Stimulated activated CD4-positive, alpha-beta T cell treated with anti-CD3 and anti-CD28 coated beads, Interleukin-1b, Interleukin-23, amount 100 ng/mL, for 1 hour (primary cell): ENCODE results near the gene DDX5.

Source experiments
- DNase-seq, 2 donors: peaks; one replicate each; pipeline ENCODE4 v3.0.0-alpha.2; 2020; ENCODE audit warnings: low read depth in 2 of 2

The DDX5 gene

DNA sequence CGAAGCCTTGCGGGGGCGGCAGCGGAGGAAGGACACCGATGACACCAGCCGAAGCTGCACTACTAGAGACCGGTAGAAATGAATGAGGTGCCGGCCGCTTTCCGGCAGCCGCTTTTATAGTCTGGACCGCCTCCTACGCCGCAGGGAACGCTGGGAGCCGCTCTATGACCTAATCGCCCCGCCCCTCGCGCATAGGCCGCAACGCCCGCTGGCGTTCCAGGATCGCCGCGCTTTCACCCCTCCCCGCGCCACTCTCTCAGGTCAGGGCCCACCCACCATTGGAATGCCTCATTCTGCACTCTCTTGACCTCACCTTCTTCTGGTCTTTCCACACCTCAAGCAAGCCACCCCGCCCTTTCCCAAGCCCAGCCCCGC, at the start of gene DDX5:
Gene DDX5, minus strand, starts transcription at position 89 of the 375 bp plus-strand sequence. CDS start 170 bp downstream, outside the sequence.
- DNase-seq: peak; percentile 92 to 96

DNA sequence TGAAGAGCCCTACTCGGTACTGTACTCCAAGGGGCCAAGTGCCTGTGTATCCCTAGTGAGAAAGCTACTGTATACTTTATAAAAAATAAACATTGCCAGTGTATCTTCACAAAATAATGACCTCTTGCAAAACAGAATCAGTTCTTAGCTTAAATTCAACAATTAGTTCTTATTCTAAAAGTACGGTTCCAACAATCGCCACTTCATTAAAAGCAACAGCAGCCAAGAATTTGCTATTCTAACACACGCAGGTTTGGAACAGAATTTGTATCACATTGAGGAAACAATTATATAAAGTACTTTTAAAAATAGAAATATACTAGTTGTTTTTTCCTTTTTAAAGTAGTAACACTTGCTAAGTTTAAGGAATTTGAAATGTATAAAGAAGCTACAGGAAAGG, 49.2 kb upstream of the DDX5 start:
- DNase-seq: no peak

DNA sequence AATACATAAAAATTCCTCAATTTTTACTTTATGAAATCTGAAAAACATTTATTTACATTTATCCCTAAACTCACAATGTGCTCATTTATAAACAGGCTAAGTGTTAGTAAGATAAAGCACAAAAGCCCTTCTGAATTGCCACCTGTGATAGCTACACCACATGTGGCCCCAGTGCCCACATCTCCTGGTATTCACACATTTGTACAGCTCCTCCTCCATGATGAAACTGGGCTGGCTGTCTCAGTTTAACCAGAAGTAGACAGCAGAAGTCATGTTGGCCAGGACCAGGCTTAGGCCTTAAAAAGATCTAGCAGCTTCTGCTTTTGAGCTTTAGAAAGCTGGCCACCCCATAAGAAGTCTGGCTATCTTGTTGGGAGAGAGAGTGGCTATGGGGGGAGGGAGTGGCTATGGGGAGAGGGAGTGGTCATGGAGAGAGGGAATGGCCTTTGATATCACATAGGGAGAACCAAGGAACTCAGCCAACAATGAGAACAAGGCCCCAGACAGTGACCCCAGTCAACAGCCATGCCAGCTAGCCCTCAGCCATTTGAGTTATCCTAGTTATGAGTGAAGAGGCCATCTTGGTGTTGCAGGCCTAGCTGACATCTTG, 48.0 kb upstream of the DDX5 start:
- DNase-seq: no peak

DNA sequence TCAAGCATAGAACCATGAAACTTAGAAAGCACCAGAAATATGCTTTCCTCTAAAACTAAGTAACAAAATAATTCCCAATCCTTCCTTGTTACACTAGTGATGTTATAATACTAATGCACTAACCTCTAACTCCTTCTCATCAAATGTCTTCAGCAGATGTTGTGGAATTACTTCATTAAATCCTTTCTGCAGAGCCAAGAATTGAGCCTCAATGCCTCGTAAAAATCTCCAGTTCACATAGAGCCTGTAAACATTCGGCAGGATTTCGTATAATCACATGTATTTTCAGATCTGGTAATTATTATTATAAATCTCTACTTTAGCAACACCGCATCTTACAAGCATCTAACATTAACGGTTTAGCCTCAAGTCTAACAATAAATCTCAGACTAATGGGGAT, 45.4 kb upstream of the DDX5 start:
- DNase-seq: no peak

DNA sequence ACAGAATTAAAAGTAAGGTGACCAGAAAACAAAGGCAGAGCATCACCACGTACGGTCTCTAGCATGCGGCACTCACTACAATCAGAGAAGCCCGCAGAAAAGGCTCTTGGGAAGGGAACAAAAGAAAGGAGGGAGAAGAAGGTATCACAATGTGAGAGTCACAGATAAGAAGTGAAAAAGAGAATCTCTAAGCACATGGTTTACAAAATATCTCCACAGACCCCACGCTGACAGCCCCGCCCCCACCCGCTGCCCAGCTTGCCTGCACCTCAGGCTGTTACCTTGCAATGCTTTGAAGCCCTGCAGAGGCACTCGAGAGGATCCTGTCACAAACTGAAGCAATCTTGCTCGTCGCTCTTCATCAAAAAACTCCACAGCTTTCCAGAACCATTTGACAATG, 41.2 kb upstream of the DDX5 start:
- no peak for DNase-seq

DNA sequence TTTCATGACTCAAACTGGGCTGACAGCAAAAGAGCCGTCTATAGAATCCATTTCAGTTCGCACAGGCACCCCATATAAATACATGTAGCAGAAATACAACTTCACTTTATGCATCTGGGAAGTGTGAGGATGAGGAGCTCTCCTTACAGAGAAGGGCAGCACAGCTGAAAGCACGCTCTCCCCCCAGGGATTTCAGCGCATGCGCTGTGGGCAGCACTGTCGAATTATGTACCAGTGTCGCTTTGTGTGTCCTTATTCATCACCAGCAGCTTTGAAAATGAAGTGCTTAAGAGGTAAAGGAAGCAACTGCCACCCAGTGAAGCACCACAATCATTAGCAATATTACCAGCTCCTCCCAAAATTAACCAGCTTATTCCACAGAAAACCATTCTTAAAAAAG, 40.6 kb upstream of the DDX5 start:
- DNase-seq: no peak

DNA sequence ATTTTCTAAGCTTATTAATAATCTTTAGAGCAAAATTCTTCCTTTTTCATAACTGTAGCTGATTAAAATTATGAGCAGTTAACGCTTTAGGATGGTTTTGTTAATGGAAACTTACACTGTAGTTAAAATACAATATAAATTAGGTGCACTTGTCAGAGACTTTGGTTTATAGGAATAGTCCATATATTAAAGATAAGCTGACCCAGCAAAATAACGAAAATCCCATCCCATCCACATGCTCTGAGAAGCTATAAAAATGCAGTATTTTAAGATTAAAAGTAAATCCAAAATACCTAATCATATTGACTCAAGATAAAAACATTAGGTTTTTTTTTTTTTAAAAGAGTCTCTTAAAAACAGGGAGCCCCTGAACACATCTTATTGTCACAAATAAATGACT, 38.7 kb upstream of the DDX5 start:
- no peak for DNase-seq

DNA sequence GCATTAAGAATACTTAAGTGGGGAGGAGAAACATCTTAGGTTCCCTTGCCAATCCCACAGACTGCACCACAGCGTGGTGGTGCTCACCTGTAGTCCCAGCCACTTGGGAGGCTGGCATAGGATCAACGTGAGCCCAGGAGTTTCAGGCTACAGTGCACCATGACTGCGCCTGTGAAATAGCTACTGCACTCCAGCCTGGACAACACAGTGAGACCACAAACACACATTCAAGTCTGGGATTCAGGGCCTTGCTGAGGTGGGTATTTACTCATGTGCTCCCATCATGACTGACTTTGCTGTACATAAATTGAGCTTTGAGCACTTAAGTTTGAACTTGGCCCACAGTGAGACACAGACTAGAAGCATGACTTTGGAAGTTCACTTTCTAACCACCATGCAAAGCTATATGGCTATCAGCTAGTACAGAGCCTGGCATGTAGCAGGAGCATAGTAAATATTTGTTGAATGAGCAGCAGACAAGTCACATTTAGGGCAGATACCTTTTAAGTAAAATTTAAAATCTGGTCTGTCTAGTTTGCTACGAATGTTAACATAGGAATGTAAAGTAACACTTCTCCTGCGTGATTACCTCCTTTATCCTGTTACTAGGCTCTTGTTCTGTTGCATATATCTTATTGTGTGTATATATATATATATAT, 34.2 kb upstream of the DDX5 start:
- DNase-seq: no peak

DNA sequence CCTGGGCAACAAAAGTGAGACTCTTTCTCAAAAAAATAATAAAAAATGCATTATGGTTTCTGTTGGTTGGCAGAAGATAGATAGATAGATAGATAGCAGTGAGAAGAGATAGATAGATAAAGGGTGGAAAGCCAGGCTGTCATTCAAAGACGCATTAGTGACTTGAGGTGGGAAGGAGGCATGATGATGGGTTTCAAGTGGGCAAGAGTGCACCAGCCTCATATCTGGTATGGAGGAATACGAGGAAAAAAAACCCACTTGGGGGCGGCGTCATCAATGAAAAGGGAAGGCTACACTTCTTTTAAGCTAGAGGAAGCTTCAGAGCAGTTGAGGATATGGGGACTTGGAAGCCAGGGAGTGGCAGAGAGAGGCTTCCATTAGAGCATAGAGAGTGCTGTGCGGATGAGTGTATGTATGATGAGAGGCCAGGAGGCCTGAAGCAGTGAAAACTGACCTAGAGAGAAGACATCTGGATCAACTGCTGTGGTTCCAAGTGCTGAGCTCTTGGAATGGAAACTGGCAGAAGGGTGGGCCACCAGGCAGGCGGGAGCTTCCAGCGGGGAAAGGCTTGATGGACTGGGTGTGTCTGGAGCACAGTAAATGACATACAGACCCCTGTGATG, 32.5 kb upstream of the DDX5 start:
- no peak for DNase-seq

DNA sequence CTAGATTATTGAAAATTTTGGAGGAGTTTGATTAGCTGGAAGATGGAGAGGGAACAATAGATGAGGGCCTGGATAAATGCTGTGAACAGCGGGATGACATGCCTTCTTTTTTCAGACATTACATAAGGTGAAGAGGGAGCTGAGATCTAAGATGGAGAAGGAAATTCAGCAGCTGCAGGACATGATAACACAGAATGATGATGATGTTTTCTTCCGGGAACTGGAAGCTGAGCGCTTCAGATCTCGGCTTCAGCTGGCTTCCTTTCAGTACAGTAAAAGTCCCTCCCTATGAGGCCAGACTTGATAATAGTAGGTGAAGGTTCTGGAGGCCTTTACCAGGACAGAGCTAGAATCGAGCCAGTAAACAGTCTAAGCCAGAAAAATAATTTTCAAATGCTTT, 31.4 kb upstream of the DDX5 start:
- no peak for DNase-seq

DNA sequence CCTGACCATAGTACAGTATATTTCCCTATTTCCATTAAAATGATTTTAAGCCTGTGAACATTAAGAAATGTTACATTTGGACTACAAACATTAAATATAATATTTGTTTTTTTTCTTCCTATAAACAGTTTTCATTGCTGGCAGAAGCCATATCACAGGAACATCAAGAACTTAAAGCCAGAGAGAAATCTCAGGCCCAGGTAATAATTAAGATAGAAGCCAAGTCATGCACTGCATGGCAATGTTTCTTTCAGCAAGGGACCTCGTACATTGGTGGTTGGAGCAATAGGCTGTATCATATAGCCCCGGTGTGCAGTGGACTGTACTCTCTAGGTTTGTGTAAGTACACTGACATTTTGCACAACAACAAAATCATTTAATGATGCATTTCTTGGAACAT, 30.8 kb upstream of the DDX5 start:
- DNase-seq: no peak

DNA sequence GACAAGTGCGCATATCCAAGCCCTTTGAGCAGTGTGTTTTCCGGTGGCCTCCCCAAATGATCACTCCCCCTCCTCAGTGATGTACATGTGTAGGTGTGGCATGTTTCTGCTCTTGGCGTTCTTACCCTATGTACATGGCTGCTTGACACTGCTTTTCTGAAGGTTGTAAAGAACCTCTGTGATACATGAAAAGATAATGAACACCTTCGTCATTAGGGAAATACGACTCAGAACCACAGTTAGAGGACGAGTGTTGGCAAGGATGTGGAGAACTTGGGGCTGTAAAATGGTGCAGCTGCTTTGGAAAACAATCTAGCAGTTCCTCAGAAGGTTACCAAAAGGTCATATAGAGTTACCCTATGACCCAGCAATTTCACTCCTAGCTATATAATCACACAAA, 29.3 kb upstream of the DDX5 start:
- DNase-seq: no peak

DNA sequence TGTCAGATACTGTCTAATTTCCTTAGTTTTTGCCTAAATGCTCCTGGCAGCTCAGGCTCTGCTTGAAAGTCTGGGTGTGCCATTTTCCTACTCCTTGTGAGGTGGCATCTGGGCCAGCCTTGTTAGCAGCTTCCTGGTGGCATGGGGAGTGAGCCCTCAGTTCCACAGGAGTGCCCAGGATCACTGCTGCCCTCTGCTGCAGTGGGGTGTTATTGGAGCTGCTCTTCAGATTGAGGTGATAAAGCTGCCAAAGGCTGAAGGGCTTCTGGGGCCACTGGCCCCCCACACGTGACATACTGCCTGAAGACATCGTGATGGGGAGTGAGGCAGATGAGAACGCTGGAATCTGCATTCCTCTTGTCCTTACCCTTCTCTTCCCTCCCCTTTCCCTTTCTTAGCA, 28.1 kb upstream of the DDX5 start:
- no peak for DNase-seq

DNA sequence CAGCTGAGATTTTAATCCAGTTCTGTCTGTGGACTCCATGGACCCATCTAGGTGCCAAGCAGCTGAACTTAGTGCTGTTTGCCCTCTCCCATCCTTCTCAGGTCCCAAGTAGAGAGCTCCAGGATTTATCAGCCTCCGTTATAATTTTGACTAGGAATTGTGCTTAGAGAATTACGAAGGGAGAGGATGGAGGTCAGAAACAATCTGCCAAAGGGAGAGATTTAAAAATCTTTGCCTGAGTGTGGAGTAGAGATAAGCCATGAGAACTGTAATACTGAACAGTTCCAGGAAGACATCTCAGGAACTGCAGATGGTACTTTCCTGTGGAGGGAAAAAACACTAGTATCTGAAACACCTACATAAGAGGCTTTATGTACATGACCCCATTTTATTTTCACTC, 27.7 kb upstream of the DDX5 start:
- no peak for DNase-seq

DNA sequence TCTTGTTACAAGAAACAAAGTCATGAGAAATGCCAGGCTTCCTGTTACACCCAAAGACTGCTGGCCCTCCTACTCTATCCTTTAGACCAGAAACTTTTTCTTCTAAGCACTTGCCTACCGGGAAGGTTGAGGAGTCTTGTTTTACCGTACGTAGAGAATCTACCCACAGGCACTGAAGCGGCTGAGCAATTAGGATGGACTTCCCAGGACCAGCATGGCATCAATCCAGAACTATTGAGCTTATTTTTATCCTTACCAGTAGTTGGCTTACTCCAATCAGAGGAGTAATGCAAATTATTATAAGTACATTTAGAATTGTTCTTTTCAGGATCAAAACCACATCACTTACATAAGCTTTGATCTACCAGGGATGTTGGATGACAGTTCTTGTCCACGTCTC, 26.3 kb upstream of the DDX5 start:
- no peak for DNase-seq

DNA sequence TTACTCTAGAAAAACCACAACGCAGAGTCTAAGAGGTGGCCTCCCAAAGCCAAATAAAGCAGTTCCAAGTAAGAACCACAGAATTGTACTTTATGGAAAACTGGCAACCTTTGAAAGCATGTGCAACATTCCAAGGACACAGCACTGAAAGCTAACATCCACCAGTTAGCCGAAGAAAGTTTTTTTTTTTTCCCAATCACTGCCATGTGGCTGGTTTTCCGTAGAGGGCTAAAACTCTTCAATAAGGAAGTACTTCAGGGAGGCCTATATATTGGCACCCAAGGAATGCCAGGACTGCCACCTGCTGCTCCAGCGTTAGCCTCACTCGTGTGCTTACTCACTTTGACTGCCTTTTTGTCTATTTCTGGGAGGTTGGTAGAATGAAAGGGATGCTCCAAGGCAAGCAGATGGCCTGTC, 25.9 kb upstream of the DDX5 start:
- no peak for DNase-seq

DNA sequence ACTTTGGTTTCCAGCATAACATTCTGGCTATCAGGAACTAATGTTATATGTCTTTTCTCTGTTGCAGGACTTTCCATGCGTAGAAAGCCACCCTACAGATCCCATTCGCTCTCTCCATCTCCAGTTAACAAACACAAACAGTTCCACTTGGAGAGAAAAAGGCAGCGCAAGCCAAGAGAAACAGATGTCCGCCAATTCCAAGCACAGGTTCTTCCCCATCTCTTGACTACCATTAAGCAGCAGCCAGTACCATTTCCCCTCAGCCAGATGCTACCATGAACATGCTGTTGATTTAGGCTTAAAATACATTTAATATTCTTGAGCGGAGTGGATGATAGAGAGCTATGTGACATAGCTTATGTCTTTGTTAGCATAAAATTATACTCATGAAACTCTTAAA, 23.1 kb upstream of the DDX5 start:
- no peak for DNase-seq

DNA sequence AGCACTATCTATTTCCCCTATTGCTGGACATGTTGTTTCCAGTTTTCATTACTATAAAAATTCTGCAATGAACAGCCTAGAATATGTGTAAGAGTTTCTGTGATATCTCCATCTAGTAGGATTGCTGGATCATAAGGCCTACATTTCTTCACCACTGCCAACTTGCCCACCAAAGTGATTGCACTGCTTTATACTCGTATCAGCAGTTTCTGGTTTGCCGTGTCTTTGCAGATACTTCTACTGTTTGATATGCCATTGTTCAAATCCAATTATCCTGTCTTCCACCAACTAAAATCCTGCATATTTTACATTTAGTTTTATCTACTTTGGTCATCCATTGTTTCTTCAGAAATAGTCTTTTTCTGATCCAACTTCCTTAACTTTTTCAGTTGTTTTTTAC, 21.8 kb upstream of the DDX5 start:
- no peak for DNase-seq

DNA sequence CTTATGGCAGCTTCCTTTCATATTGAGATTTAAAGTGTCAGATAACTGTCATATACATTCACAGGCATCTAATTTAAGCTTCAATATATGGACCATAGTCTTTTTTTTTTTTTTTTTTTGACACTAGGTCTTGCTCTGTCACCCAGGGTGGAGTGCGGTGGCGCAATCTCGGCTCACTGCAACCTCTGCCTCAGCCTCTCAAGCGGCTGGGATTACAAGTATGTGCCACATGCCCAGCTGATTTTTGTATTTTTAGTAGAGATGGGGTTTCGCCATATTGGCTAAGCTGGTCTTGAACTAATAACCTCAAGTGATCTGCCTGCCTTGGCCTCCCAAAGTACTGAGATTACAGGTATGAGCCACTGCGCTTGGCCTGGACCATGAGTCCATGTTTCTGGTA, 14.3 kb upstream of the DDX5 start:
- no peak for DNase-seq

DNA sequence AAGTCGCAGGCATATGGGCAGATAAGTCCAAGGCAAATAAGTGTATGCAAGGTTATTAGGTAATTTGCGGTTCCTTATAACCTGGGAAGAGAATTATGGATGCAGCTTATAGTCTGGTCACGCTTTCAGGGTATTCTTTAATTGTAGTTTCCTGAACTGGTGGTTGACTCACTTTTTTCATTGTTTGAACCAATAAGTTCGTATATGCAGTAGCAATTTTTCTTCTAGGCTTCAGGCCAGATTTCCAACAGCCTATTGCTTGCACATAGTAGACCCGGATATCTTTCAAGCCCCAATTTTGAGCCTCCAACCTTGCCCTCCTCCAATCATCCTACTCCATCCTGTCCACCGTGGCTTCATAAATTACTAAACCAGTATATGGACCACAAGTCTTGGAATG, 13.5 kb upstream of the DDX5 start:
- no peak for DNase-seq

DNA sequence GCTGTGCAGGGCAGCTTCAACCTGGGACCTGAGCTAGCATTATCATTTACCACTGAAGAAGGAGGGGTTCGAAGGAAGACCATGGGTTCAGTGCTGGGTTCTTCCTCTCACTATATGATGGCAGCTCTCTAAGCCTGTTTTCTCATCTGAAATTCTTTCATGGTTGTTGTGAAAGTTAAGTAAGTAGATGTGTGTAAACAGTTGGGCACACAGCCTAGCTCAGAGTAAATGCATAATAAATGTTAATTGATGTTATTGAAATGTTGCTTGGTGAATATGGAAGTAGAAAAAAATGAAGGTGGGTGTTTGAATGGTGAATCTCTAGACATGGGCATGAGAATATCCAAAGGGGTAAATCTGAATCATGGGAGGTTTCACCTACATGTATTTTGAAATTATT, 9.7 kb upstream of the DDX5 start:
- no peak for DNase-seq

DNA sequence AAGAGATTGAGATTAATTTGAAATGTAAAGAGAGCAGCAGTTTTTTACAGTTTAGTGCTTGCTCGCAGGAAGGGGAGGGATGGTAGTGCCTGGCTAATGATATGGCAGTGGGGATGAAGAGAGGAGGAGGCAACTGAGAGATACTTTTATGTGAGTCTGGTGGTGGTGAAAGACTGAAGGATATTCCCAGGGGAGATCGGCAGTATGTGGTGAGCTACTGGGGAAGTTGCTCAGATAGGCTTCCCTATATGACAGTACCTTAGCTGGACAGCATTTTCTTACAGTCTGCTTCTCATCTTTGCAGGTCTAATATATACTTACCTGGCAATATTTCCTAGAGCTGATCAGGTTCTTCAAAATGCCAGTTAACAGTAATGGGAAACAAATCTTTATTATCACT, 9.3 kb upstream of the DDX5 start:
- DNase-seq: no peak

DNA sequence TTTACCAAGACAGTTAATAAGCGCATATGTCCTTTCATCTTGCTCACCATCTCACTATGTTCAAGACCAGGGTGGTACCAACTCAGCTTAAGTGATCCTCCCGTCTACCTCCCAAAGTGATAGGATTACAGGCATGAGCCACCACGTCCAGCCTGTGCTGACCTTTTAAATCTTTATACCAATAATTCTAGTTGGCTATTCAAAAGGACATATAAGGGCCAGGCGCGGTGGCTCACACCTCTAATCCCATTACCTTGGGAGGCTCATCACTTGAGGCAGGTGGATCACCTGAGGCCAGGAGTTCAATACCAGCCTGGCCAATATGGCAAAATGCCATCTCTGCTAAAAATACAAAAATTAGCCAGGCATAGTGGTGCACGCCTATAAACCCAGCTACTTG, 3.1 kb upstream of the DDX5 start:
- DNase-seq: no peak

DNA sequence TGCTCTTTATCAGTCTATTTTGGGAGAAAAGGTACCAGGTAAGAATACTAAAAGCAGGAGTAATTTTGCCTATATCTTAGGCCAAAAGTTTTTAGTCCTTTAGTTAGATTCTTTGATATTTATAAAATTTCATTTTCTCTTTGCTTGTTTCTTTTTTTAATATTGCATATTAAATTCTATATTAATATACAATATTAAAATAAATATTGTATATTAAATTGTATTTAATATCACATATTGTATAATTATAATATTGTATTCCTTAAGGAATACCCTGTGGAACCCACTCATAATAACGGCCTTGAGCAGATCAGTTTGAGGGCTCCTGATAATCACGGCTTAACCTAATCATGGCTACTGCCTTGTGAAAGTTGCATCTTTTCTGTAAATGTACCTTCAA, 2.6 kb upstream of the DDX5 start:
- no peak for DNase-seq
